ENCODE data around the gene PTGDS.

Gene PTGDS

DNA sequence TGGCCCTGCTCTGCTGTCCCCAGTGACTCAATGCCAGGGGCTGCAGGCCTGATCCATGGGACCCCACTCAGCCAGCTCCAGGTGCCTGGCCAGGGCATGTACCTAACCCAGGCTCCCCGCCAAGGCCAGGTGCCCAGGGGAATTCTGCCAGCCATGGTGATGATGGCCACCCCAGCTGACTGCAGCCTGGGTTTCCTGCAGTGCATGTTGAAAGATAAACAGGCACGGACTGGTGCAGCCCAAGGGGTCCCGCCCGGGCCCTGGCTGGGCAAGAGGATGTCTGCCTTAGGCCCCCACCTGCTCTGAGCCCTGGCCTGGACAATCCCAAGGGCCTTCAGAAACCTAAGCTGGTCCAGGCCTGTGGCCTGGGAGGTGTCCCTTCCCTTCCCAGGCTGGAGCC is 49.5 kb downstream of the PTGDS start:
- DNase-seq = no peak

GRCh38 chr9:137027369-137028262 is 50.3 kb downstream of the PTGDS start, which contains the start of gene ABCA2:
Gene ABCA2, minus strand, starts transcription at chr9:137028237. Its CDS starts 97 bp downstream, at chr9:137028140.
- DNase-seq = no peak

- peak; percentile 89 for DNase-seq
Measured at GRCh38 chr9:137028263-137029057, 51.2 kb downstream of the PTGDS start.

DNA sequence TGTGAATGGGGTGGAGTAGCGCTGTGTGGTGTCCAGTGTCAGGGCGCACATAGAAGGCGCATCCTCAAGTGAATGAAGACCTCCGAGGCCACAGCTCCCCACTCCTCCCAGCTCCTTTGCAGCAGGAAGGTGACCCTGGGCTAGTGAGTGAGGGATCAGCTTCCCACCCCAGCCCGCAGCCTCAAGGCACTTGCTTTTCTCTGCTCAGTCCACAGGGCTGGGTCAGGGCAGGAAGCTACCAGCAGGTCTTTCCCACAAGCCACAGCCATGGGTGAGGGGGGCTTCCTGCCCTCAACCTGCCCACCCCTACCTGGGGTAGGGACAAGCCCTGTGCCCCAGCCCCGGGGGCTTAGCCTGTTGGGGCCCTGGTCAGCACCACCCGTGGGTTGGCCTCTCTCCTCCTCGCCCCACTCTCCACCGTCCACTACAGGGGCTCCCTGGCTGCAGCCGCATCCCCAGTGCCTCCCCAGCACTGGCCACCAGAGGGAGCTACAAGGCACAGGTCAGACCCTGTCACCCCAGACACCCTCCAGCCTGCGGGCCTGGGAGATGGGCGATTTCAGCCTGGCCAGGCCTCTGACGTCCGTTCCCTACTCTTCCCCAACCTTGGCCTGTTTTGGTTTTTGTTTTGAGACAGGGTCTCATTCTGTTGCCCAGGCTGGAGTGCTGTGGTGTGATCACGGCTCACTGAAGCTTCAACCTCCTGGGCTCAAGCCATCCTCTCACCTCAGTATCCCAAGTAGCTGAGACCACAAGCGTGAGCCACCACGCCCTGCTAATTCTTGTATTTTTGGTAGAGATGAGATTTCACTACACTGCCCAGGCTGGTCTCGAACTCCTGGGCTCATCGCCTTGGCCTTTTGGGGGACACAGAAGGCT is 52.0 kb downstream of the PTGDS start:
- DNase-seq = peak; percentile 92

DNA sequence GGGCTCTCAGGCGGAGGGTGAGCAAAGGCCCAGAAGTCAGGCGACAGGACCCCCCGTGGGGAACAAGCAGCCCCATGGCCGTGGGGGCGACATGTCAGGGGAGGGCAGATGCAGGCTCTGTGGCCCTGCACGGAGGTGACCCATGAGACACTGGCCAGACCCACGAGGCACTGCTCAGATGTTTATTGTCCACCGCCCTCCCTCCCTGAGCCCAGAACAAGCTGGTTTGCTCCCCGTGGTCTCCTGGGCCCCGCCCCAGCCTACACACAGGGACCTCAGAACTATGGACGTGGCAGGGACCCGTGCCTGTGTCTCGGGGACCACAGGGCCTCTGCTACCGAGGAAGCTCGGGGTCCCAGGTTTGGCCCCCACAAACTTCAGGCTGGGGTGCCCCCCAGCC is 52.7 kb downstream of the PTGDS start:
- peak; percentile 54 for DNase-seq

DNA sequence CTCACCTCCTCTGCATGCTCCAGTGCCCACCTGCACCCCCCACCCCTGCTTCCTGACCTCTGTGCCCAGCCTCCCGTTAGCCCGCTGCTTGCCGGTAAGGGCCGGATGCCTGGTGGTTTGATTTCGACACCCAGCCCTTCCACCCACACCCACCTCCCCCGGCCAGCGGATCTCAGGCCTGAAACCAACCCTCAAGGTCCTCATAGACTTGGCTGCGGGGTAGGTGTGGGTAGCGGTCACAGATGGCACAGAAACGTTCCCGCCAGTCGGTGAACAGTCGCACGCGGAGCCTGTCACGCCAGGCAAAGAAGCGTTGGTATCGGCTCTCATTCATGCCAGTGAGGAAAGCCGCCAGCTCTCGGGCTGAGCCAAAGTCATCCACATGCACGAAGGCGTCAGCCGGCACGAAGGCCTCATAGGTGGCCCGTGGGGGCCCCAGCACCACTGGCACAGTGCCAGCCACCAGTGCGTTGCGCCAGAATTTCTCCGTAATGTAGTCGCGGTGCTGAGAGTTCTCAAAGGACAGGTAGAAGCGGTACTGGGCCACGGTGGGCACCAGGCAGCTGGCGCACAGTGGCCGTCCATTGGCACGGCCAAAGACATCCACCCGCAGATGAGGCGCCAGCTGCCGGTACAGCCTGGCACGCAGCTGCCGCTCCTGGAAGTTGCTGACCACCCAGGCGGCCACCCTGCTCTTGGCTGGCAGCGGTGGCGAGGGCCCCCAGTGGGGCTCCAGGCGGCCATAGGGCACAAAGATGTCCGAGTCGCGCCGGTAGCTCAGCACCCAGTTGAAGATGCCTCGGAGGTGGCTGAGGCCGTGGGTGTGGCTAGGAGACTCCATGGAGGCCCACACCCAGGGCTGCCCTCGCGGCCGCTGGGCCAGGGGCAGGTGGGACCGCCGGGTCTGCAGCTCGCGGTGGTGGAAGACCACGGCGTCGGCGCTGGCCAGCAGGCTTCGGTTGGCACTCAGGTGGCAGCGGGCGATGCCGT is 53.5 kb downstream of the PTGDS start:
- DNase-seq = peak; percentile 91
